Measurements from ENCODE around the gene PIAS3. TPM values are rescaled to one million over a fixed set of nuclear protein-coding genes. Genes with fewer than 3 reads are reported as not detected.

PIAS3 gene
- total and polyA plus RNA-seq, 10 donors, result 10.1 to 29.5 (median 20.6) TPM

DNA sequence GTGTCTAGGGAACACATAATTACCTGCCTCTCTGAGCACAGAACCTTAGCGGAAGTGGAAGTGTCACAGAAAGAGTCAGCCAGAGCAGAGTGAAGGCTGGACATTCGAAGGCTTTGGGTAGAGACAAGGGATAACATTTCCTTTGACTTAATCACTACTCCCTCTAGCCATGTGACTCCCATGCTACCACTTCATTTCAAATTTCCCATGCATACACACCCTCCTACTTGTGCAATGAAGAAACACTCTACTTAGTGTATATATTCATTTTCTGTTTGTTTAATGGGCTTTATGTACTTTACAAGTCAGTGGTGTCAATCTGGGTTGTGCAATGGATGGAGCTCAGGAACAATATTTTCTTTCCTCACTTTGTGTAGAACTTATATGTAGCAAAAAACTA, 19.8 kb upstream of the PIAS3 start:
- H3K4me1 ChIP-seq, result no peaks in the 10 kb centered on the region
- peaks cover 0 to 13% (median 0%) of the 10 kb centered on the region in 7 donors for H3K27me3 ChIP-seq (replicated peaks in 1 of 7)
- no peak for DNase-seq
- no peak overlapping the region for H3K27ac ChIP-seq
- TF ChIP-seq POLR2AphosphoS5 (IDR thresholded peaks at IDR 0.05) (no peak), POLR2A (IDR thresholded peaks at IDR 0.05) (no peak)
- TF ChIP-seq, protein P1, sequence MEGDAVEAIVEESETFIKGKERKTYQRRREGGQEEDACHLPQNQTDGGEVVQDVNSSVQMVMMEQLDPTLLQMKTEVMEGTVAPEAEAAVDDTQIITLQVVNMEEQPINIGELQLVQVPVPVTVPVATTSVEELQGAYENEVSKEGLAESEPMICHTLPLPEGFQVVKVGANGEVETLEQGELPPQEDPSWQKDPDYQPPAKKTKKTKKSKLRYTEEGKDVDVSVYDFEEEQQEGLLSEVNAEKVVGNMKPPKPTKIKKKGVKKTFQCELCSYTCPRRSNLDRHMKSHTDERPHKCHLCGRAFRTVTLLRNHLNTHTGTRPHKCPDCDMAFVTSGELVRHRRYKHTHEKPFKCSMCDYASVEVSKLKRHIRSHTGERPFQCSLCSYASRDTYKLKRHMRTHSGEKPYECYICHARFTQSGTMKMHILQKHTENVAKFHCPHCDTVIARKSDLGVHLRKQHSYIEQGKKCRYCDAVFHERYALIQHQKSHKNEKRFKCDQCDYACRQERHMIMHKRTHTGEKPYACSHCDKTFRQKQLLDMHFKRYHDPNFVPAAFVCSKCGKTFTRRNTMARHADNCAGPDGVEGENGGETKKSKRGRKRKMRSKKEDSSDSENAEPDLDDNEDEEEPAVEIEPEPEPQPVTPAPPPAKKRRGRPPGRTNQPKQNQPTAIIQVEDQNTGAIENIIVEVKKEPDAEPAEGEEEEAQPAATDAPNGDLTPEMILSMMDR (IDR thresholded peaks at IDR 0.05 in 8 of 11, conservative IDR thresholded peaks at IDR 0.05 in 3 of 11), result no peak
- H3K4me3 ChIP-seq, result no peak overlapping the region
- H3K36me3 ChIP-seq, result no peaks in the 10 kb centered on the region
- intact Hi-C loops (cut with DNase I; ENCODE audit: low total_unique reads), result no loop called here
- no peaks in the 10 kb centered on the region for H3K9me3 ChIP-seq
- 79 to 88% (median 85%) methylated on average over 2 of the region's 2 CpGs for WGBS, 5 donors

DNA sequence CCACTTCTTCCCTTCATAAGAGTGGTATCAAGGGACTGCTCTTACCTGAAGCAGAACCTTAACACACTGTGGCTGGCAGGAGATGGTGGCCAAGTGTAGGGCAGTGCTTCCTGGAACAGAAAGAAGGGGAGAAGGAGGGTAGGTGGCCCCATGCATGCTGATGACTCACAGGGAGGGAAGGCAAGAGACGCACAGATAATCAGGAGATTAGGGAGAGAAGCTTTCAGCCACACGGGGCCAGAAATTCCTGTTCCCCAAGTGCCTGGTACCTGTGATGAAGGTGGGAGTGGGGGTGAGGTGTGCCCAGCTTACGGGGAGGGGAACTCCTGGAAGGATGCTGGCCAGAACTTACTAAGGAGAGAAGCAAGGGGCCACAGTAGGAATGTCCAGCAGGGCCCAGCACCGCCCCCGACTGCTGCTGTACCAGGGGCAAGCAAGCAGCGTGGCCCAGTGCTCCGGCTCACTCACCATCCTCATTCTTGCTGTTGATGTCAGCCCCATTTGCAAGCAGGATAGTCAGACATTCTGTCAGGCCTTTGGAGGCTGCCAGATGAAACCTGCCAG, 19.1 kb upstream of the PIAS3 start:
- peaks cover 0 to 2% (median 0%) of the 10 kb centered on the region in 6 donors for H3K4me1 ChIP-seq
- intact Hi-C loops (cut with DNase I; ENCODE audit: low total_unique reads), result no loop called here
- TF ChIP-seq POLR2A (IDR thresholded peaks at IDR 0.05) (no peak), POLR2AphosphoS5 (IDR thresholded peaks at IDR 0.05) (no peak)
- TF ChIP-seq, protein P1 (IDR thresholded peaks at IDR 0.05 in 8 of 11, conservative IDR thresholded peaks at IDR 0.05 in 3 of 11), result no peak
- 82 to 91% (median 89%) methylated on average over 7 of the region's 7 CpGs for WGBS, 5 donors
- peaks cover 0 to 10% (median 0%) of the 10 kb centered on the region in 7 donors for H3K27me3 ChIP-seq (replicated peaks in 1 of 7)
- no peak overlapping the region for H3K27ac ChIP-seq
- H3K4me3 ChIP-seq, result no peak overlapping the region
- no peak for DNase-seq
- H3K9me3 ChIP-seq, result no peaks in the 10 kb centered on the region
- H3K36me3 ChIP-seq, result no peaks in the 10 kb centered on the region

GRCh38 chr1:145874646-145875045, 15.8 kb upstream of the PIAS3 start:
- H3K27me3 ChIP-seq (replicated peaks in 1 of 7), result peaks cover 0 to 12% (median 0%) of the 10 kb centered on the region in 7 donors
- intact Hi-C loops (cut with DNase I; ENCODE audit: low total_unique reads), result no loop called here
- WGBS, 5 donors, result 69 to 93% (median 86%) methylated on average over 12 of the region's 12 CpGs
- H3K4me3 ChIP-seq, result no peak overlapping the region
- TF ChIP-seq, protein P1 (IDR thresholded peaks at IDR 0.05 in 8 of 11, conservative IDR thresholded peaks at IDR 0.05 in 3 of 11), result no peak
- no peak for TF ChIP-seq POLR2AphosphoS5 (IDR thresholded peaks at IDR 0.05)
- no peaks in the 10 kb centered on the region for H3K36me3 ChIP-seq
- no peak overlapping the region for H3K27ac ChIP-seq
- H3K4me1 ChIP-seq, result peaks cover 0 to 25% (median 16%) of the 10 kb centered on the region in 6 donors
- DNase-seq, result no peak
- H3K9me3 ChIP-seq, result no peaks in the 10 kb centered on the region

GRCh38 chr1:145871994-145872924, 13.4 kb upstream of the PIAS3 start:
- Histone ChIP-seq H3K27me3 (replicated peaks in 1 of 7) (peaks cover 0 to 12% (median 0%) of the 10 kb centered on the region in 7 donors), H3K9me3 (no peaks in the 10 kb centered on the region), H3K4me3 (peak overlapping the region; percentile 8 to 59 (median 33)), H3K27ac (peak overlapping the region in 7 of 8 donors; percentile 45 to 76 (median 68)), H3K4me1 (peaks cover 0 to 28% (median 16%) of the 10 kb centered on the region in 6 donors), H3K36me3 (no peaks in the 10 kb centered on the region)
- peak; percentile 91 for DNase-seq
- intact Hi-C loops (cut with DNase I; ENCODE audit: low total_unique reads), result no loop called here
- TF ChIP-seq, protein P1 (IDR thresholded peaks at IDR 0.05 in 8 of 11, conservative IDR thresholded peaks at IDR 0.05 in 3 of 11), result no peak
- TF ChIP-seq POLR2AphosphoS5 (IDR thresholded peaks at IDR 0.05), result peak in 2 of 3 donors; percentile 48 to 59
- 19 to 34% (median 23%) methylated on average over 35 to 47 of the region's 47 CpGs for WGBS, 5 donors
